K562 (cell line): Measurements from ENCODE around the gene CCR9. TPM values are rescaled to one million over a fixed set of nuclear protein-coding genes. Genes with fewer than 3 reads are reported as not detected.

Experiments
- ATAC-seq: fragments of 200-7000 bp; cut with Tn5 transposase; 3 replicates; pipeline ENCODE4 v1.9.1; 2020; ENCODE audit warnings: moderate library complexity
- BruUV-seq: library from RNA; stranded (reverse); fragments of 400-500 nt; replicated peaks from 2 replicates; lab custom pipeline; 2021; lab: Mats Ljungman, UMichigan
- CTCF ChIA-PET: fragments of 300-600 bp; formaldehyde crosslinking; extraction: SDS; loops from one replicate; lab custom pipeline; 2021; ENCODE audit warnings: low intra/inter-chr PET ratio; lab: Yijun Ruan, JAX
- POLR2A ChIA-PET: fragments of 300-600, 350-650 bp; sonication (Branson Sonifier 250); formaldehyde crosslinking; extraction: SDS; loops from one replicate; lab custom pipeline; 2021; ENCODE audit warnings: antibody characterized with exemption, inconsistent platforms; lab: Yijun Ruan, JAX
- DNase-seq, 4 experiments: peaks; one replicate each; pipeline versions ENCODE4 v3.0.0 to v3.0.0-alpha.2; 2011 to 2018; ENCODE audit warnings: low spot score in 3 of 4, mixed read lengths in 3 of 4; ENCODE audit errors: extremely low read depth in 1 of 4
- FAIRE-seq: peaks from 2 replicates; lab custom pipeline; 2011; peaks lifted over from hg19 to GRCh38; lab: Jason Lieb, UNC
- H2AFZ ChIP-seq: 2 replicates; pipeline ENCODE4 v1.6.0; 2011; ENCODE audit warnings: low read depth, low read length, control low read depth, inconsistent platforms
- H3K27ac ChIP-seq: fragments of 200-600 bp; 3 replicates; pipeline ENCODE4 v1.8.0; 2011; ENCODE audit warnings: low read depth, mild to moderate bottlenecking, control low read depth, inconsistent platforms, low read length, moderate library complexity, mixed read lengths; ENCODE audit errors: extremely low read depth
- H3K27me3 ChIP-seq, 2 experiments: fragments of 300-600 bp in 1 of 2; 2 replicates in 1 of 2; 3 replicates in 1 of 2; pipeline versions ENCODE4 v1.6.0 to v1.8.0; 2011; ENCODE audit warnings: inconsistent platforms in 2 of 2, low read length in 2 of 2, mild to moderate bottlenecking in 1 of 2, mixed read lengths in 1 of 2, moderate library complexity in 1 of 2; ENCODE audit not compliant: control insufficient read depth in 2 of 2, insufficient read depth in 2 of 2
- H3K36me3 ChIP-seq: fragments of 300-600 bp; 3 replicates; pipeline ENCODE4 v1.8.0; 2011; ENCODE audit warnings: mild to moderate bottlenecking, low read length, inconsistent platforms; ENCODE audit not compliant: control insufficient read depth, insufficient read depth
- H3K4me1 ChIP-seq, 2 experiments: fragments of 200-600 bp in 1 of 2; replicated peaks in 1 of 2; 2 replicates in 1 of 2; 3 replicates in 1 of 2; pipeline versions ENCODE4 v1.5.1 to v1.8.0; 2011; ENCODE audit warnings: inconsistent platforms in 2 of 2, low read length in 2 of 2, mild to moderate bottlenecking in 1 of 2, mixed read lengths in 1 of 2, moderate library complexity in 1 of 2; ENCODE audit not compliant: control insufficient read depth in 2 of 2, insufficient read depth in 2 of 2
- H3K4me2 ChIP-seq: 2 replicates; pipeline ENCODE4 v1.6.1; 2011; ENCODE audit warnings: low read length, control low read depth, inconsistent platforms, mixed read lengths; ENCODE audit not compliant: insufficient read depth
- H3K4me3 ChIP-seq: fragments of 200-600 bp; sonication (generic), shearing (Covaris generic); 2 replicates; pipeline ENCODE4 v1.5.1; 2016; ENCODE audit warnings: control low read depth, inconsistent platforms
- H3K79me2 ChIP-seq: fragments of 200-600 bp; 3 replicates; pipeline ENCODE4 v1.8.0; 2011; ENCODE audit warnings: low read length, inconsistent platforms; ENCODE audit not compliant: control insufficient read depth, insufficient read depth
- H3K9ac ChIP-seq, 2 experiments: 2 replicates each; pipeline versions ENCODE4 v1.6.0 to v1.6.1; 2011; ENCODE audit warnings: low read depth in 2 of 2, low read length in 2 of 2, control low read depth in 1 of 2, inconsistent platforms in 1 of 2, mild to moderate bottlenecking in 1 of 2, mixed read lengths in 1 of 2; ENCODE audit not compliant: insufficient read depth in 1 of 2
- H3K9me1 ChIP-seq: one replicate; pipeline ENCODE4 v1.6.0; 2011; ENCODE audit warnings: inconsistent platforms, mild to moderate bottlenecking, low read length, moderate library complexity; ENCODE audit not compliant: control insufficient read depth, insufficient read depth
- H3K9me3 ChIP-seq: replicated peaks from 2 replicates; pipeline ENCODE4 v1.5.1; 2011; ENCODE audit warnings: low read depth, low read length, inconsistent platforms; ENCODE audit not compliant: control insufficient read depth, insufficient read depth
- H4K20me1 ChIP-seq: replicated peaks from 2 replicates; pipeline ENCODE4 v1.6.1; 2011; ENCODE audit warnings: low read length, inconsistent platforms, mixed read lengths; ENCODE audit not compliant: control insufficient read depth, insufficient read depth
- NFE2L1 ChIP-seq: fragments of 450-650 bp; IDR thresholded peaks from 2 replicates; pipeline ENCODE4 v1.6.1; 2016; ENCODE audit warnings: missing genetic modification characterization, low read depth, mild to moderate bottlenecking, missing compliant biosample characterization, moderate library complexity, borderline replicate concordance
- TAL1 ChIP-seq: fragments of 450-650 bp; IDR thresholded peaks from 2 replicates; pipeline ENCODE4 v1.6.1; 2016; ENCODE audit warnings: mild to moderate bottlenecking
- WGBS: fragments of 100-300 bp; shearing (Covaris generic); methylation state at CpG from one replicate; pipeline ENCODE4 v1.1.6; 2016; ENCODE audit warnings: low coverage, mixed read lengths; ENCODE audit not compliant: insufficient coverage; ENCODE audit errors: missing lambda C conversion rate; 5-methylcytosine and 5-hydroxymethylcytosine counted together
- in situ Hi-C: fragments of 300-500 bp; cut with MboI; formaldehyde crosslinking; loops from 4 replicates; pipeline ENCODE4 v1.15.0; 2018; ENCODE audit warnings: inconsistent platforms, mixed read lengths
- intact Hi-C: fragments of 100-400 bp; cut with micrococcal nuclease; formaldehyde crosslinking; loops from 2 replicates; pipeline ENCODE4 v1.14.2; 2022
- polyA plus RNA-seq, 8 experiments: library from polyadenylated mRNA; depleted of rRNA in 4 of 8; stranded (reverse) in 5 of 8; unstranded in 3 of 8; fragments of >200 nt; fragmentation: Nextera tagmentation in 2 of 8; fragmentation: Illumina TruSeq in 1 of 8; extraction: Ambion mirVana in 2 of 8; extraction: Trizol in 1 of 8; gene quantifications; 2 replicates each; pipeline versions ENCODE4 v1.2.1 to v1.2.3, GENCODE V29; 2011 to 2014; ENCODE audit warnings: inconsistent platforms in 1 of 8, missing spikeins in 1 of 8
- total RNA-seq, 7 experiments: library from RNA; depleted of rRNA in 6 of 7; stranded (reverse); fragments of >200 nt in 6 of 7; fragmentation: Illumina TruSeq in 2 of 7; extraction: Trizol in 2 of 7; gene quantifications; 2 replicates each; pipeline versions ENCODE4 v1.2.1 to v1.2.3, GENCODE V29; 2011 to 2021; ENCODE audit warnings: low replicate concordance in 1 of 7
- TF ChIP-seq, protein P1 (sequence below): sonication (generic); formaldehyde crosslinking; IDR thresholded peaks from 2 replicates; pipeline ENCODE4 v1.8.0; 2022; ENCODE audit warnings: mild to moderate bottlenecking, missing genetic modification reagents
- TF ChIP-seq, protein P2 (sequence below): fragments of 250-450 bp; sonication (Bioruptor Pico); IDR thresholded peaks from 2 replicates; pipeline ENCODE4 v1.4.0; 2020; ENCODE audit warnings: mild to moderate bottlenecking, moderate library complexity, borderline replicate concordance
- TF ChIP-seq, protein P3 (sequence below): fragments of 450-650 bp; IDR thresholded peaks from 2 replicates; pipeline ENCODE4 v1.7.1; 2018; ENCODE audit warnings: mild to moderate bottlenecking, low read depth; ENCODE audit not compliant: partially characterized antibody
- TF ChIP-seq, protein P4 (sequence below): fragments of 250-450 bp; sonication (Bioruptor Pico); IDR thresholded peaks from 2 replicates; pipeline ENCODE4 v1.4.0; 2020

The CCR9 gene
- total and polyA plus RNA-seq, 9 of the 15 experiments (the other 6 are each of a cell fraction or from before 2014, with no cell fraction given) = not detected

DNA sequence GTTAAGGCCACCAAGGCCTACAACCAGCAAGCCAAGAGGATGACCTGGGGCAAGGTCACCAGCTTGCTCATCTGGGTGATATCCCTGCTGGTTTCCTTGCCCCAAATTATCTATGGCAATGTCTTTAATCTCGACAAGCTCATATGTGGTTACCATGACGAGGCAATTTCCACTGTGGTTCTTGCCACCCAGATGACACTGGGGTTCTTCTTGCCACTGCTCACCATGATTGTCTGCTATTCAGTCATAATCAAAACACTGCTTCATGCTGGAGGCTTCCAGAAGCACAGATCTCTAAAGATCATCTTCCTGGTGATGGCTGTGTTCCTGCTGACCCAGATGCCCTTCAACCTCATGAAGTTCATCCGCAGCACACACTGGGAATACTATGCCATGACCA, 60.5 kb downstream of the CCR9 start:
- no peaks in the 10 kb centered on the region for H3K9me3 ChIP-seq
- WGBS = 65% methylated on average over 3 of the region's 3 CpGs
- ChIA-PET CTCF (interaction anchor here (1.6 kb wide), 1 partner anchor 132 kb away, joined by 4 read pairs; no protein-coding TSS in a partner anchor), POLR2A (no interaction called here)
- peaks cover 3% of the 10 kb centered on the region for H3K9me1 ChIP-seq
- no peak overlapping the region for H3K4me2 ChIP-seq
- H4K20me1 ChIP-seq = 0 out of 2 replicates have a peak, but pooled peaks cover 10% of the 10 kb centered on the region
- H3K4me3 ChIP-seq = no peak overlapping the region
- intact Hi-C loops = no loop called here
- no TSS peak for BruUV-seq
- no peak overlapping the region for H3K27ac ChIP-seq
- no peaks in the 10 kb centered on the region for H3K4me1 ChIP-seq
- H2AFZ ChIP-seq = no peak overlapping the region
- no peak for DNase-seq
- no peaks in the 10 kb centered on the region for H3K79me2 ChIP-seq
- no peak for FAIRE-seq
- H3K36me3 ChIP-seq = peaks cover 58% of the 10 kb centered on the region; the same call in 2 of the 3 replicates
- H3K9ac ChIP-seq = no peak overlapping the region
- ATAC-seq = no peak
- no peaks in the 10 kb centered on the region for H3K27me3 ChIP-seq
- in situ Hi-C loops = no loop called here
- TF ChIP-seq TAL1 (no peak), NFE2L1 (tag) (peak; percentile 20; the same call in 1 of the 2 replicates)
- TF ChIP-seq, protein P1, sequence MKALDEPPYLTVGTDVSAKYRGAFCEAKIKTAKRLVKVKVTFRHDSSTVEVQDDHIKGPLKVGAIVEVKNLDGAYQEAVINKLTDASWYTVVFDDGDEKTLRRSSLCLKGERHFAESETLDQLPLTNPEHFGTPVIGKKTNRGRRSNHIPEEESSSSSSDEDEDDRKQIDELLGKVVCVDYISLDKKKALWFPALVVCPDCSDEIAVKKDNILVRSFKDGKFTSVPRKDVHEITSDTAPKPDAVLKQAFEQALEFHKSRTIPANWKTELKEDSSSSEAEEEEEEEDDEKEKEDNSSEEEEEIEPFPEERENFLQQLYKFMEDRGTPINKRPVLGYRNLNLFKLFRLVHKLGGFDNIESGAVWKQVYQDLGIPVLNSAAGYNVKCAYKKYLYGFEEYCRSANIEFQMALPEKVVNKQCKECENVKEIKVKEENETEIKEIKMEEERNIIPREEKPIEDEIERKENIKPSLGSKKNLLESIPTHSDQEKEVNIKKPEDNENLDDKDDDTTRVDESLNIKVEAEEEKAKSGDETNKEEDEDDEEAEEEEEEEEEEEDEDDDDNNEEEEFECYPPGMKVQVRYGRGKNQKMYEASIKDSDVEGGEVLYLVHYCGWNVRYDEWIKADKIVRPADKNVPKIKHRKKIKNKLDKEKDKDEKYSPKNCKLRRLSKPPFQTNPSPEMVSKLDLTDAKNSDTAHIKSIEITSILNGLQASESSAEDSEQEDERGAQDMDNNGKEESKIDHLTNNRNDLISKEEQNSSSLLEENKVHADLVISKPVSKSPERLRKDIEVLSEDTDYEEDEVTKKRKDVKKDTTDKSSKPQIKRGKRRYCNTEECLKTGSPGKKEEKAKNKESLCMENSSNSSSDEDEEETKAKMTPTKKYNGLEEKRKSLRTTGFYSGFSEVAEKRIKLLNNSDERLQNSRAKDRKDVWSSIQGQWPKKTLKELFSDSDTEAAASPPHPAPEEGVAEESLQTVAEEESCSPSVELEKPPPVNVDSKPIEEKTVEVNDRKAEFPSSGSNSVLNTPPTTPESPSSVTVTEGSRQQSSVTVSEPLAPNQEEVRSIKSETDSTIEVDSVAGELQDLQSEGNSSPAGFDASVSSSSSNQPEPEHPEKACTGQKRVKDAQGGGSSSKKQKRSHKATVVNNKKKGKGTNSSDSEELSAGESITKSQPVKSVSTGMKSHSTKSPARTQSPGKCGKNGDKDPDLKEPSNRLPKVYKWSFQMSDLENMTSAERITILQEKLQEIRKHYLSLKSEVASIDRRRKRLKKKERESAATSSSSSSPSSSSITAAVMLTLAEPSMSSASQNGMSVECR (CRISPR knock-in tag) = no peak
- TF ChIP-seq, protein P2, sequence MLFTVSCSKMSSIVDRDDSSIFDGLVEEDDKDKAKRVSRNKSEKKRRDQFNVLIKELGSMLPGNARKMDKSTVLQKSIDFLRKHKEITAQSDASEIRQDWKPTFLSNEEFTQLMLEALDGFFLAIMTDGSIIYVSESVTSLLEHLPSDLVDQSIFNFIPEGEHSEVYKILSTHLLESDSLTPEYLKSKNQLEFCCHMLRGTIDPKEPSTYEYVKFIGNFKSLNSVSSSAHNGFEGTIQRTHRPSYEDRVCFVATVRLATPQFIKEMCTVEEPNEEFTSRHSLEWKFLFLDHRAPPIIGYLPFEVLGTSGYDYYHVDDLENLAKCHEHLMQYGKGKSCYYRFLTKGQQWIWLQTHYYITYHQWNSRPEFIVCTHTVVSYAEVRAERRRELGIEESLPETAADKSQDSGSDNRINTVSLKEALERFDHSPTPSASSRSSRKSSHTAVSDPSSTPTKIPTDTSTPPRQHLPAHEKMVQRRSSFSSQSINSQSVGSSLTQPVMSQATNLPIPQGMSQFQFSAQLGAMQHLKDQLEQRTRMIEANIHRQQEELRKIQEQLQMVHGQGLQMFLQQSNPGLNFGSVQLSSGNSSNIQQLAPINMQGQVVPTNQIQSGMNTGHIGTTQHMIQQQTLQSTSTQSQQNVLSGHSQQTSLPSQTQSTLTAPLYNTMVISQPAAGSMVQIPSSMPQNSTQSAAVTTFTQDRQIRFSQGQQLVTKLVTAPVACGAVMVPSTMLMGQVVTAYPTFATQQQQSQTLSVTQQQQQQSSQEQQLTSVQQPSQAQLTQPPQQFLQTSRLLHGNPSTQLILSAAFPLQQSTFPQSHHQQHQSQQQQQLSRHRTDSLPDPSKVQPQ = no peak
- TF ChIP-seq, protein P3, sequence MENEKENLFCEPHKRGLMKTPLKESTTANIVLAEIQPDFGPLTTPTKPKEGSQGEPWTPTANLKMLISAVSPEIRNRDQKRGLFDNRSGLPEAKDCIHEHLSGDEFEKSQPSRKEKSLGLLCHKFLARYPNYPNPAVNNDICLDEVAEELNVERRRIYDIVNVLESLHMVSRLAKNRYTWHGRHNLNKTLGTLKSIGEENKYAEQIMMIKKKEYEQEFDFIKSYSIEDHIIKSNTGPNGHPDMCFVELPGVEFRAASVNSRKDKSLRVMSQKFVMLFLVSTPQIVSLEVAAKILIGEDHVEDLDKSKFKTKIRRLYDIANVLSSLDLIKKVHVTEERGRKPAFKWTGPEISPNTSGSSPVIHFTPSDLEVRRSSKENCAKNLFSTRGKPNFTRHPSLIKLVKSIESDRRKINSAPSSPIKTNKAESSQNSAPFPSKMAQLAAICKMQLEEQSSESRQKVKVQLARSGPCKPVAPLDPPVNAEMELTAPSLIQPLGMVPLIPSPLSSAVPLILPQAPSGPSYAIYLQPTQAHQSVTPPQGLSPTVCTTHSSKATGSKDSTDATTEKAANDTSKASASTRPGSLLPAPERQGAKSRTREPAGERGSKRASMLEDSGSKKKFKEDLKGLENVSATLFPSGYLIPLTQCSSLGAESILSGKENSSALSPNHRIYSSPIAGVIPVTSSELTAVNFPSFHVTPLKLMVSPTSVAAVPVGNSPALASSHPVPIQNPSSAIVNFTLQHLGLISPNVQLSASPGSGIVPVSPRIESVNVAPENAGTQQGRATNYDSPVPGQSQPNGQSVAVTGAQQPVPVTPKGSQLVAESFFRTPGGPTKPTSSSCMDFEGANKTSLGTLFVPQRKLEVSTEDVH = no peak
- TF ChIP-seq, protein P4, sequence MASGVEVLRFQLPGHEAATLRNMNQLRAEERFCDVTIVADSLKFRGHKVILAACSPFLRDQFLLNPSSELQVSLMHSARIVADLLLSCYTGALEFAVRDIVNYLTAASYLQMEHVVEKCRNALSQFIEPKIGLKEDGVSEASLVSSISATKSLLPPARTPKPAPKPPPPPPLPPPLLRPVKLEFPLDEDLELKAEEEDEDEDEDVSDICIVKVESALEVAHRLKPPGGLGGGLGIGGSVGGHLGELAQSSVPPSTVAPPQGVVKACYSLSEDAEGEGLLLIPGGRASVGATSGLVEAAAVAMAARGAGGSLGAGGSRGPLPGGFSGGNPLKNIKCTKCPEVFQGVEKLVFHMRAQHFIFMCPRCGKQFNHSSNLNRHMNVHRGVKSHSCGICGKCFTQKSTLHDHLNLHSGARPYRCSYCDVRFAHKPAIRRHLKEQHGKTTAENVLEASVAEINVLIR (CRISPR knock-in tag) = no peak
